OCI-LY7 (cell line): Measurements from ENCODE around the gene MECR.

Source experiments
- EZH2phosphoT487 ChIP-seq: fragments of 200-600 bp; sonication (generic); IDR thresholded peaks from 2 replicates; pipeline ENCODE4 v1.6.1; 2018; ENCODE audit warnings: low read depth, borderline replicate concordance, mild to moderate bottlenecking, mixed run types, antibody characterized with exemption, low read length, moderate library complexity, mixed read lengths
- TF ChIP-seq, protein P1 (sequence below): fragments of 200-600 bp; sonication (generic); conservative IDR thresholded peaks from 2 replicates; pipeline ENCODE4 v1.5.1; 2014; ENCODE audit warnings: mild to moderate bottlenecking, antibody characterized with exemption, low read length, moderate library complexity, mixed read lengths

DNA sequence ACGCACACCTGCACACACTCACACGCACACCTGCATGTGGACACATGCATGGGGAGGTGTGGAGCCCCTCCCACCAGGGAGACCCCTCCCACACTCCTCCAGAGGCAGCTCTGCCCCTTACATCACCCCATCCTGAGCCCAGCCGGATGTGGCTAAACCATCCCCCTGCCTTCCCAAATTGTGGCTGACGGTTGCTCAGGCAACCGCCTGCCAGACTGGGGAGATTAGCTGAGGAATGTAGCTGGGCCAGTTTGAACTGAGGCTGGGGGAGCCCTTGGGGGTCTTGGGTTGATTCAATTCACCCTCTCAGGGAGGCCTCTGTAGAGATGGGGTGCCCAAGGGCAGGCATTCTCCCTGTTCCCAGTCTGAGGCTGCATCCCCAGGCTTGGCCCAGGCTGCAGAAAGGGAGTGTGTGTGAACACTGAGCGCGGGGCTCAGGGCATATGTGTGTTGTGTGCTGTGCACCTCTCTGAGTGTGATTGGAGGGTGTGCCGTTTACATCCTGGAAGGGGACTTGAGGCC lies 18.5 kb upstream of the MECR start:
- TF ChIP-seq, protein P1, sequence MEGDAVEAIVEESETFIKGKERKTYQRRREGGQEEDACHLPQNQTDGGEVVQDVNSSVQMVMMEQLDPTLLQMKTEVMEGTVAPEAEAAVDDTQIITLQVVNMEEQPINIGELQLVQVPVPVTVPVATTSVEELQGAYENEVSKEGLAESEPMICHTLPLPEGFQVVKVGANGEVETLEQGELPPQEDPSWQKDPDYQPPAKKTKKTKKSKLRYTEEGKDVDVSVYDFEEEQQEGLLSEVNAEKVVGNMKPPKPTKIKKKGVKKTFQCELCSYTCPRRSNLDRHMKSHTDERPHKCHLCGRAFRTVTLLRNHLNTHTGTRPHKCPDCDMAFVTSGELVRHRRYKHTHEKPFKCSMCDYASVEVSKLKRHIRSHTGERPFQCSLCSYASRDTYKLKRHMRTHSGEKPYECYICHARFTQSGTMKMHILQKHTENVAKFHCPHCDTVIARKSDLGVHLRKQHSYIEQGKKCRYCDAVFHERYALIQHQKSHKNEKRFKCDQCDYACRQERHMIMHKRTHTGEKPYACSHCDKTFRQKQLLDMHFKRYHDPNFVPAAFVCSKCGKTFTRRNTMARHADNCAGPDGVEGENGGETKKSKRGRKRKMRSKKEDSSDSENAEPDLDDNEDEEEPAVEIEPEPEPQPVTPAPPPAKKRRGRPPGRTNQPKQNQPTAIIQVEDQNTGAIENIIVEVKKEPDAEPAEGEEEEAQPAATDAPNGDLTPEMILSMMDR = no peak
- TF ChIP-seq EZH2phosphoT487 = no peak
